Testis (tissue), 3 donors: ENCODE measurements around the gene GATAD2A. TPM values are rescaled to one million over a fixed set of nuclear protein-coding genes. Genes with fewer than 3 reads are reported as not detected.

Source experiments
- DNase-seq: peaks from one replicate; pipeline ENCODE4 v3.0.0-alpha.2; 2019
- H3K27ac ChIP-seq, 2 donors: fragments of 200-600 bp; sonication (generic); one replicate each; pipeline ENCODE4 v1.5.1; 2019
- H3K27me3 ChIP-seq: fragments of 200-600 bp; sonication (generic); one replicate; pipeline ENCODE4 v1.5.1; 2019
- H3K36me3 ChIP-seq: fragments of 200-600 bp; sonication (generic); one replicate; pipeline ENCODE4 v1.5.1; 2017; ENCODE audit warnings: low read depth; ENCODE audit errors: missing control alignments
- H3K4me1 ChIP-seq: fragments of 200-600 bp; sonication (generic); one replicate; pipeline ENCODE4 v1.5.1; 2019
- H3K4me3 ChIP-seq, 2 donors: fragments of 200-600 bp; sonication (generic); one replicate each; pipeline ENCODE4 v1.5.1; 2017 to 2019
- H3K9me3 ChIP-seq: fragments of 200-600 bp; sonication (generic); one replicate; pipeline ENCODE4 v1.5.1; 2017
- CTCF ChIP-seq, 3 experiments: fragments of 450-650 bp in 2 of 3; fragments of 200-600 bp in 1 of 3; sonication (generic) in 1 of 3; IDR thresholded peaks; one replicate each; pipeline ENCODE4 v1.5.1; 2016 to 2019; ENCODE audit warnings: antibody characterized with exemption in 3 of 3, mild to moderate bottlenecking in 2 of 3, moderate library complexity in 1 of 3
- POLR2A ChIP-seq: fragments of 450-650 bp; IDR thresholded peaks from one replicate; pipeline ENCODE4 v1.6.1; 2017; ENCODE audit warnings: antibody characterized with exemption, mild to moderate bottlenecking, moderate library complexity
- WGBS, 2 donors: methylation state at CpG; one replicate each; pipeline ENCODE4 v1.1.5; 2018; 5-methylcytosine and 5-hydroxymethylcytosine counted together
- intact Hi-C: fragments of 100-400 bp; cut with DNase I; formaldehyde crosslinking; loops from one replicate; pipeline ENCODE4 v1.15.1; 2023; ENCODE audit warnings: low total_unique reads
- polyA plus RNA-seq: library from polyadenylated mRNA; stranded (reverse); fragments of 350-450 nt; fragmentation: Illumina TruSeq; extraction: RNeasy Lipid Tissue Mini Kit (QIAGEN cat#74804); gene quantifications from one replicate; pipeline ENCODE4 v1.2.3, GENCODE V29; 2014; ENCODE audit warnings: low read depth, low replicate concordance; ENCODE audit not compliant: insufficient read depth
- total RNA-seq, 2 donors: library from RNA; depleted of rRNA; stranded (reverse); fragments of >200 nt; gene quantifications; one replicate each; pipeline ENCODE4 v1.2.3, GENCODE V29; 2016

Gene GATAD2A
- total and polyA plus RNA-seq, 3 donors from 2014 or later: 109 to 197 (median 163) TPM

GRCh38 chr19:19487077-19487949 lies 81.8 kb downstream of the GATAD2A start:
- H3K27ac ChIP-seq: no peak overlapping the region
- no peaks in the 10 kb centered on the region for H3K27me3 ChIP-seq
- H3K9me3 ChIP-seq: no peaks in the 10 kb centered on the region
- intact Hi-C loops: loop anchor here (5.0 kb wide), 1 partner anchor 120 kb away; no protein-coding TSS in a partner anchor
- H3K4me1 ChIP-seq: peaks cover 53% of the 10 kb centered on the region
- no peak for TF ChIP-seq POLR2A
- no peak for TF ChIP-seq CTCF (IDR thresholded peaks at IDR 0.05)
- DNase-seq: no peak
- WGBS, 2 donors: 64 to 80% methylated on average over 1 to 9 of the region's 9 CpGs
- no peak overlapping the region for H3K4me3 ChIP-seq
- no peaks in the 10 kb centered on the region for H3K36me3 ChIP-seq

GRCh38 chr19:19487950-19488874 lies 82.7 kb downstream of the GATAD2A start:
- WGBS, 2 donors: 51 to 72% methylated on average over 15 to 20 of the region's 20 CpGs
- H3K27ac ChIP-seq: peak overlapping the region; percentile 65 to 75
- intact Hi-C loops: loop anchor here (5.0 kb wide), 1 partner anchor 121 kb away; no protein-coding TSS in a partner anchor
- no peaks in the 10 kb centered on the region for H3K27me3 ChIP-seq
- no peaks in the 10 kb centered on the region for H3K9me3 ChIP-seq
- TF ChIP-seq POLR2A (no peak), CTCF (IDR thresholded peaks at IDR 0.05) (no peak)
- H3K4me3 ChIP-seq: no peak overlapping the region
- H3K4me1 ChIP-seq: peaks cover 53% of the 10 kb centered on the region
- H3K36me3 ChIP-seq: no peaks in the 10 kb centered on the region
- peak; percentile 43 for DNase-seq

- Histone ChIP-seq H3K4me1 (peaks cover 53% of the 10 kb centered on the region), H3K4me3 (no peak overlapping the region), H3K27ac (peak overlapping the region; percentile 65 to 75), H3K27me3 (no peaks in the 10 kb centered on the region), H3K36me3 (no peaks in the 10 kb centered on the region), H3K9me3 (no peaks in the 10 kb centered on the region)
- 38 to 54% methylated on average over 14 of the region's 14 CpGs for WGBS, 2 donors
- no peak for TF ChIP-seq CTCF (IDR thresholded peaks at IDR 0.05)
- TF ChIP-seq POLR2A: no peak
- peak; percentile 77 for DNase-seq
- intact Hi-C loops: loop anchor here (5.0 kb wide), 1 partner anchor 122 kb away; no protein-coding TSS in a partner anchor
Observed at GRCh38 chr19:19488875-19489690, 83.6 kb downstream of the GATAD2A start.

- Histone ChIP-seq H3K27me3 (no peaks in the 10 kb centered on the region), H3K4me3 (no peak overlapping the region), H3K9me3 (no peaks in the 10 kb centered on the region), H3K36me3 (no peaks in the 10 kb centered on the region), H3K4me1 (peaks cover 53% of the 10 kb centered on the region), H3K27ac (peak overlapping the region; percentile 37 to 75)
- 53 to 60% methylated on average over 8 to 9 of the region's 9 CpGs for WGBS, 2 donors
- TF ChIP-seq POLR2A (no peak), CTCF (IDR thresholded peaks at IDR 0.05) (no peak)
- DNase-seq: no peak
- intact Hi-C loops: loop anchor here (5.0 kb wide), 1 partner anchor 123 kb away; no protein-coding TSS in a partner anchor
Observed at GRCh38 chr19:19489804-19490204, 84.3 kb downstream of the GATAD2A start.
